HepG2 (cell line): ENCODE results near the gene PPME1. TPM values are rescaled to one million over a fixed set of nuclear protein-coding genes. Genes with fewer than 3 reads are reported as not detected.
A peak's percentile ranks its signal among the peaks of the same experiment; 100 is the strongest.

Experiments used
- ATF7 ChIP-seq, 2 experiments: fragments of 450-650 bp in 1 of 2; sonication (generic) in 1 of 2; formaldehyde crosslinking in 1 of 2; IDR thresholded peaks; 2 replicates each; pipeline versions ENCODE4 v1.4.0 to v1.6.1; 2016 to 2020; ENCODE audit warnings: antibody characterized with exemption in 1 of 2, mild to moderate bottlenecking in 1 of 2, missing genetic modification reagents in 1 of 2
- BCL3 ChIP-seq: sonication (generic); formaldehyde crosslinking; IDR thresholded peaks from 2 replicates; pipeline ENCODE4 v1.5.1; 2020; ENCODE audit warnings: mild to moderate bottlenecking, missing genetic modification reagents, moderate library complexity
- CHD4 ChIP-seq: fragments of 200-600 bp; sonication (generic); IDR thresholded peaks from 2 replicates; pipeline ENCODE4 v1.7.0; 2017; ENCODE audit warnings: mild to moderate bottlenecking, low read length, borderline replicate concordance
- KIAA2018 ChIP-seq: sonication (generic); formaldehyde crosslinking; IDR thresholded peaks from 2 replicates; pipeline ENCODE4 v1.5.0; 2020; ENCODE audit warnings: mild to moderate bottlenecking, missing genetic modification reagents, borderline replicate concordance
- MTF1 ChIP-seq: sonication (generic); formaldehyde crosslinking; IDR thresholded peaks from 2 replicates; pipeline ENCODE4 v1.5.0; 2020; ENCODE audit warnings: missing genetic modification reagents
- MZF1 ChIP-seq: sonication (generic); formaldehyde crosslinking; IDR thresholded peaks from 2 replicates; pipeline ENCODE4 v1.8.1; 2023; ENCODE audit warnings: mild to moderate bottlenecking, missing genetic modification reagents, borderline replicate concordance
- NBN ChIP-seq: fragments of 450-650 bp; conservative IDR thresholded peaks from 2 replicates; pipeline ENCODE4 v1.6.1; 2017
- NFRKB ChIP-seq: fragments of 450-650 bp; IDR thresholded peaks from 2 replicates; pipeline ENCODE4 v1.6.1; 2017
- PRDM10 ChIP-seq: sonication (generic); formaldehyde crosslinking; IDR thresholded peaks from 2 replicates; pipeline ENCODE4 v1.4.0; 2020; ENCODE audit warnings: low read depth, missing genetic modification reagents
- SCMH1 ChIP-seq: sonication (generic); formaldehyde crosslinking; IDR thresholded peaks from 2 replicates; pipeline ENCODE4 v1.9.0; 2021; ENCODE audit warnings: missing genetic modification reagents, mild to moderate bottlenecking, borderline replicate concordance
- SMYD3 ChIP-seq: sonication (generic); formaldehyde crosslinking; IDR thresholded peaks from 2 replicates; pipeline ENCODE4 v1.8.1; 2023; ENCODE audit warnings: mild to moderate bottlenecking, missing genetic modification reagents
- TP53 ChIP-seq: sonication (generic); formaldehyde crosslinking; conservative IDR thresholded peaks from 2 replicates; pipeline ENCODE4 v1.4.0; 2020; ENCODE audit warnings: missing genetic modification reagents
- ZFP62 ChIP-seq: sonication (generic); formaldehyde crosslinking; IDR thresholded peaks from 2 replicates; pipeline ENCODE4 v1.4.0; 2020; ENCODE audit warnings: missing genetic modification reagents
- ZNF614 ChIP-seq: IDR thresholded peaks from 2 replicates; pipeline ENCODE4 v1.6.1; 2018; ENCODE audit warnings: missing biosample characterization, missing genetic modification reagents, inconsistent platforms, borderline replicate concordance
- ZNF772 ChIP-seq: sonication (generic); formaldehyde crosslinking; IDR thresholded peaks from 2 replicates; pipeline ENCODE4 v1.5.0; 2020; ENCODE audit warnings: mild to moderate bottlenecking, missing genetic modification reagents
- polyA plus RNA-seq, 8 experiments: library from polyadenylated mRNA; depleted of rRNA in 3 of 8; stranded (reverse) in 7 of 8; unstranded in 1 of 8; fragments of >200 nt; fragmentation: Illumina TruSeq in 4 of 8; extraction: Trizol in 4 of 8; gene quantifications; 2 replicates each; pipeline versions ENCODE4 v1.2.1 to v1.2.3, GENCODE V29; 2011 to 2016; ENCODE audit warnings: low read depth in 4 of 8, missing spikeins in 1 of 8, mixed read lengths in 1 of 8; ENCODE audit not compliant: insufficient read depth in 1 of 8
- total RNA-seq, 5 experiments: library from RNA; depleted of rRNA; stranded (reverse); fragments of >200 nt; fragmentation: Illumina TruSeq; extraction: Trizol; gene quantifications; 2 replicates each; pipeline ENCODE4 v1.2.3, GENCODE V29; 2016; ENCODE audit warnings: low read depth in 1 of 5

The PPME1 gene
- total and polyA plus RNA-seq, 2 of the 13 experiments (the other 11 are each of a cell fraction or from before 2014, with no cell fraction given), result 31.3 to 56.0 TPM

- peak; percentile 67; the same call in 1 of the 2 replicates for TF ChIP-seq PRDM10
- no peak; the same call in 1 of the 2 replicates for TF ChIP-seq SMYD3
- no peak for TF ChIP-seq MTF1 (CRISPR knock-in tag)
- no peak for TF ChIP-seq ATF7 (IDR thresholded peaks at IDR 0.05)
- TF ChIP-seq ATF7 (CRISPR knock-in tag; IDR thresholded peaks at IDR 0.05), result 0 out of 2 replicates have a peak, but pooled peaks have one; percentile 34
- no peak for TF ChIP-seq NFRKB
- 0 out of 2 replicates have a peak, but pooled peaks have one; percentile 74 for TF ChIP-seq ZNF614
- no peak for TF ChIP-seq ZFP62 (CRISPR knock-in tag)
- no peak for TF ChIP-seq KIAA2018 (CRISPR knock-in tag)
- TF ChIP-seq TP53 (CRISPR knock-in tag), result no peak
- TF ChIP-seq ZNF772, result peak; percentile 91; the same call in 1 of the 2 replicates
- peak; percentile 76; the same call in 1 of the 2 replicates for TF ChIP-seq BCL3 (CRISPR knock-in tag)
- no peak for TF ChIP-seq CHD4
- no peak for TF ChIP-seq SCMH1
- no peak for TF ChIP-seq MZF1 (CRISPR knock-in tag)
- TF ChIP-seq NBN, result no peak
These were observed at the start of gene PPME1, which contains the start of gene C2CD3 (continued) for GRCh38 chr11:74170694-74171629.
